Limb (tissue), 2 donors: Measurements from ENCODE around the gene ATP5F1C.
"Not testable (repeated sequence)": the region's sequence is repeated elsewhere in the genome, so short reads cannot be mapped to it uniquely, and the experiment has no call there.

Experiments
- DNase-seq, 2 donors: peaks; one replicate each; pipeline ENCODE4 v3.0.0-alpha.2; 2016; ENCODE audit errors: extremely low spot score in 2 of 2

The ATP5F1C gene

GRCh38 chr10:7794251-7795026 lies 6.5 kb downstream of the ATP5F1C start:
- no peak for DNase-seq

- DNase-seq = no peak
Measured at GRCh38 chr10:7795605-7796004, 7.6 kb downstream of the ATP5F1C start.

GRCh38 chr10:7797582-7797981 lies 9.6 kb downstream of the ATP5F1C start:
- DNase-seq = no peak

- no peak for DNase-seq
Measured at GRCh38 chr10:7802606-7803005, 14.6 kb downstream of the ATP5F1C start.

- no peak for DNase-seq
Measured at GRCh38 chr10:7804216-7804615, 16.2 kb downstream of the ATP5F1C start.

GRCh38 chr10:7804741-7805140 lies 16.8 kb downstream of the ATP5F1C start:
- DNase-seq = no peak

- DNase-seq = no peak
Measured at GRCh38 chr10:7808686-7809267, 20.8 kb downstream of the ATP5F1C start.

GRCh38 chr10:7810443-7810842 lies 22.5 kb downstream of the ATP5F1C start:
- no peak for DNase-seq

GRCh38 chr10:7811000-7811399 lies 23.0 kb downstream of the ATP5F1C start:
- DNase-seq = no peak

- not testable (repeated sequence) for DNase-seq
Measured at GRCh38 chr10:7811743-7812142, 23.8 kb downstream of the ATP5F1C start.

GRCh38 chr10:7813481-7813880 lies 25.5 kb downstream of the ATP5F1C start:
- no peak for DNase-seq

- no peak for DNase-seq
Measured at GRCh38 chr10:7817576-7817975, 29.6 kb downstream of the ATP5F1C start.

GRCh38 chr10:7817984-7818294 lies 30.0 kb downstream of the ATP5F1C start:
- DNase-seq = no peak

GRCh38 chr10:7818295-7819120 lies 30.5 kb downstream of the ATP5F1C start, which contains the start of gene TAF3:
TAF3 (plus strand) TSS chr10:7818505; CDS start chr10:7818710, 205 bp downstream.
- DNase-seq = peak; percentile 92 to 95

- DNase-seq = peak; percentile 47 to 58
Measured at GRCh38 chr10:7819121-7819460, 31.1 kb downstream of the ATP5F1C start.

GRCh38 chr10:7824251-7824650 lies 36.3 kb downstream of the ATP5F1C start:
- DNase-seq = no peak

GRCh38 chr10:7826971-7827370 lies 39.0 kb downstream of the ATP5F1C start:
- DNase-seq = no peak

GRCh38 chr10:7829289-7829834 lies 41.4 kb downstream of the ATP5F1C start:
- DNase-seq = no peak

- DNase-seq = no peak
Measured at GRCh38 chr10:7832060-7832459, 44.1 kb downstream of the ATP5F1C start.

GRCh38 chr10:7833210-7833609 lies 45.2 kb downstream of the ATP5F1C start:
- no peak for DNase-seq

- DNase-seq = no peak
Measured at GRCh38 chr10:7834262-7834661, 46.3 kb downstream of the ATP5F1C start.

GRCh38 chr10:7836571-7836970 lies 48.6 kb downstream of the ATP5F1C start:
- DNase-seq = no peak
